ENCODE results near the gene ECD.

- TF ChIP-seq EP300 (IDR thresholded peaks at IDR 0.05) (no peak), POLR2A (IDR thresholded peaks at IDR 0.05) (no peak)
- TF ChIP-seq, protein P1, sequence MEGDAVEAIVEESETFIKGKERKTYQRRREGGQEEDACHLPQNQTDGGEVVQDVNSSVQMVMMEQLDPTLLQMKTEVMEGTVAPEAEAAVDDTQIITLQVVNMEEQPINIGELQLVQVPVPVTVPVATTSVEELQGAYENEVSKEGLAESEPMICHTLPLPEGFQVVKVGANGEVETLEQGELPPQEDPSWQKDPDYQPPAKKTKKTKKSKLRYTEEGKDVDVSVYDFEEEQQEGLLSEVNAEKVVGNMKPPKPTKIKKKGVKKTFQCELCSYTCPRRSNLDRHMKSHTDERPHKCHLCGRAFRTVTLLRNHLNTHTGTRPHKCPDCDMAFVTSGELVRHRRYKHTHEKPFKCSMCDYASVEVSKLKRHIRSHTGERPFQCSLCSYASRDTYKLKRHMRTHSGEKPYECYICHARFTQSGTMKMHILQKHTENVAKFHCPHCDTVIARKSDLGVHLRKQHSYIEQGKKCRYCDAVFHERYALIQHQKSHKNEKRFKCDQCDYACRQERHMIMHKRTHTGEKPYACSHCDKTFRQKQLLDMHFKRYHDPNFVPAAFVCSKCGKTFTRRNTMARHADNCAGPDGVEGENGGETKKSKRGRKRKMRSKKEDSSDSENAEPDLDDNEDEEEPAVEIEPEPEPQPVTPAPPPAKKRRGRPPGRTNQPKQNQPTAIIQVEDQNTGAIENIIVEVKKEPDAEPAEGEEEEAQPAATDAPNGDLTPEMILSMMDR (IDR thresholded peaks at IDR 0.05) = no peak
Observed at GRCh38 chr10:73097305-73097670, 70.5 kb downstream of the ECD start.
